Measurements from ENCODE around the gene TGFA. TPM values are rescaled to one million over a fixed set of nuclear protein-coding genes. Genes with fewer than 3 reads are reported as not detected.

Gene TGFA
- total RNA-seq, 2 experiments from 2014 or later, result not detected

- no TSS peak for BruUV-seq (replicated peaks)
- POLR2A ChIA-PET, result no interaction called here
Observed at GRCh38 chr2:70534183-70534836, 19.3 kb downstream of the TGFA start.

GRCh38 chr2:70532244-70532935 lies 21.2 kb downstream of the TGFA start:
- ChIA-PET CTCF (ENCODE audit: unreplicated experiment) (no interaction called here), POLR2A (interaction anchor here (0.6 kb wide), 1 partner anchor 1012 kb away, joined by 3 read pairs; no protein-coding TSS in a partner anchor)
- Histone ChIP-seq H3K9me3 (ENCODE audit: low read length) (no peaks in the 10 kb centered on the region), H3K79me2 (ENCODE audit: insufficient read depth, low read depth, low read length) (no peaks in the 10 kb centered on the region), H3K4me2 (ENCODE audit: low read length) (no peak overlapping the region), H2AFZ (ENCODE audit: low read length) (0 out of 2 replicates have a peak overlapping the region, but pooled peaks have one; percentile 31), H3K27ac (ENCODE audit: low read depth, low read length, poor library complexity, severe bottlenecking) (no peak overlapping the region), H3K4me3 (ENCODE audit: low read depth, low read length, poor library complexity, severe bottlenecking) (no peak overlapping the region), H4K20me1 (ENCODE audit: insufficient read depth, low read length) (no peaks in the 10 kb centered on the region), H3K4me1 (ENCODE audit: insufficient read depth, low read length, poor library complexity, severe bottlenecking) (no peaks in the 10 kb centered on the region), H3K9me2 (ENCODE audit: insufficient read depth, low read length) (no peaks in the 10 kb centered on the region), H3K36me3 (ENCODE audit: insufficient read depth, low read length) (no peaks in the 10 kb centered on the region)
- TF ChIP-seq CTCF (conservative IDR thresholded peaks at IDR 0.05; ENCODE audit: low read length) (no peak), EZH2phosphoT487 (IDR thresholded peaks at IDR 0.05; ENCODE audit: borderline replicate concordance, low read depth, low read length) (no peak)
- no TSS peak for BruUV-seq (replicated peaks)
- no peak for DNase-seq (ENCODE audit: low spot score)
- intact Hi-C loops (cut with micrococcal nuclease; ENCODE audit: unreplicated experiment), result no loop called here

More at GRCh38 chr2:70534183-70534836, 19.3 kb downstream of the TGFA start:
- no peaks in the 10 kb centered on the region for H3K9me3 ChIP-seq (ENCODE audit: low read length)
- intact Hi-C loops (cut with micrococcal nuclease; ENCODE audit: unreplicated experiment), result no loop called here
- no peak overlapping the region for H2AFZ ChIP-seq (ENCODE audit: low read length)
- no peak overlapping the region for H3K4me3 ChIP-seq (ENCODE audit: low read depth, low read length, poor library complexity, severe bottlenecking)
- no peaks in the 10 kb centered on the region for H3K9me2 ChIP-seq (ENCODE audit: insufficient read depth, low read length)
- H3K4me1 ChIP-seq (ENCODE audit: insufficient read depth, low read length, poor library complexity, severe bottlenecking), result no peaks in the 10 kb centered on the region
- H3K4me2 ChIP-seq (ENCODE audit: low read length), result no peak overlapping the region
- no peaks in the 10 kb centered on the region for H3K79me2 ChIP-seq (ENCODE audit: insufficient read depth, low read depth, low read length)
- TF ChIP-seq EZH2phosphoT487 (IDR thresholded peaks at IDR 0.05; ENCODE audit: borderline replicate concordance, low read depth, low read length), result no peak
- no peak for TF ChIP-seq CTCF (conservative IDR thresholded peaks at IDR 0.05; ENCODE audit: low read length)
- no peak overlapping the region for H3K27ac ChIP-seq (ENCODE audit: low read depth, low read length, poor library complexity, severe bottlenecking)
- H4K20me1 ChIP-seq (ENCODE audit: insufficient read depth, low read length), result no peaks in the 10 kb centered on the region
- no peaks in the 10 kb centered on the region for H3K36me3 ChIP-seq (ENCODE audit: insufficient read depth, low read length)
- CTCF ChIA-PET (ENCODE audit: unreplicated experiment), result no interaction called here
- no peak for DNase-seq (ENCODE audit: low spot score)
